Esophagus muscularis mucosa (tissue), 4 donors: ENCODE results near the gene TATDN2. TPM values are rescaled to one million over a fixed set of nuclear protein-coding genes. Genes with fewer than 3 reads are reported as not detected.

Source experiments
- DNase-seq: peaks from one replicate; pipeline ENCODE4 v3.0.0-alpha.2; 2017; ENCODE audit errors: extremely low spot score
- H3K27ac ChIP-seq, 4 donors: fragments of 200-600 bp; sonication (generic); replicated peaks in 1 of 4; 1 replicate in 3 of 4; 2 replicates in 1 of 4; pipeline ENCODE4 v1.5.1; 2016 to 2019; ENCODE audit warnings: mild to moderate bottlenecking in 1 of 4
- H3K27me3 ChIP-seq, 4 donors: fragments of 200-600 bp; sonication (generic); one replicate each; pipeline versions ENCODE4 v1.5.1 to v1.6.0; 2016 to 2019
- H3K36me3 ChIP-seq, 4 donors: fragments of 200-600 bp; sonication (generic); one replicate each; pipeline ENCODE4 v1.5.1; 2016 to 2019
- H3K4me1 ChIP-seq, 4 donors: fragments of 200-600 bp; sonication (generic); one replicate each; pipeline ENCODE4 v1.5.1; 2016 to 2019
- H3K4me3 ChIP-seq, 4 donors: fragments of 200-600 bp; sonication (generic); 1 replicate in 2 of 4; 2 replicates in 2 of 4; pipeline ENCODE4 v1.5.1; 2016 to 2019; ENCODE audit warnings: mild to moderate bottlenecking in 4 of 4, moderate library complexity in 1 of 4
- H3K9me3 ChIP-seq, 4 donors: fragments of 200-600 bp; sonication (generic); 1 replicate in 3 of 4; 2 replicates in 1 of 4; pipeline ENCODE4 v1.5.1; 2016 to 2019
- CTCF ChIP-seq, 3 experiments: fragments of 200-600 bp in 2 of 3; fragments of 450-650 bp in 1 of 3; sonication (generic) in 2 of 3; IDR thresholded peaks; one replicate each; pipeline ENCODE4 v1.5.1; 2017 to 2019; ENCODE audit warnings: antibody characterized with exemption in 3 of 3, mild to moderate bottlenecking in 2 of 3, moderate library complexity in 1 of 3
- EP300 ChIP-seq: sonication (generic); formaldehyde crosslinking; IDR thresholded peaks from one replicate; pipeline ENCODE4 v1.6.1; 2017; ENCODE audit warnings: antibody characterized with exemption
- POLR2A ChIP-seq: fragments of 450-650 bp; IDR thresholded peaks from one replicate; pipeline ENCODE4 v1.6.1; 2017; ENCODE audit warnings: antibody characterized with exemption, moderate library complexity, mild to moderate bottlenecking, low read depth
- POLR2AphosphoS5 ChIP-seq, 2 donors: sonication (generic); formaldehyde crosslinking; IDR thresholded peaks; one replicate each; pipeline ENCODE4 v1.6.1; 2017; ENCODE audit warnings: antibody characterized with exemption in 2 of 2
- WGBS: methylation state at CpG from one replicate; pipeline ENCODE4 v1.1.5; 2018; 5-methylcytosine and 5-hydroxymethylcytosine counted together
- intact Hi-C: fragments of 100-400 bp; cut with DNase I; formaldehyde crosslinking; loops from one replicate; pipeline ENCODE4 v1.15.1; 2023
- total RNA-seq, 4 donors: library from RNA; depleted of rRNA; stranded (reverse); fragments of >200 nt; gene quantifications; one replicate each; pipeline versions ENCODE4 v1.1.0 to v1.2.1, GENCODE V29; 2016

Gene TATDN2
- total RNA-seq, 4 donors from 2014 or later = 15.0 to 24.6 (median 16.7) TPM

- H3K4me3 ChIP-seq = no peak overlapping the region
- no peak for DNase-seq
- TF ChIP-seq CTCF (IDR thresholded peaks at IDR 0.05) (no peak), EP300 (no peak), POLR2A (no peak), POLR2AphosphoS5 (IDR thresholded peaks at IDR 0.05) (no peak)
- intact Hi-C loops = no loop called here
- peaks cover 42 to 79% (median 76%) of the 10 kb centered on the region in 4 donors for H3K36me3 ChIP-seq
- peaks cover 12 to 34% (median 26%) of the 10 kb centered on the region in 4 donors for H3K4me1 ChIP-seq
- no peaks in the 10 kb centered on the region for H3K9me3 ChIP-seq
- no peaks in the 10 kb centered on the region for H3K27me3 ChIP-seq
- 80% methylated on average over 4 of the region's 4 CpGs for WGBS
- H3K27ac ChIP-seq = no peak overlapping the region
Observed at GRCh38 chr3:10315771-10316344, 67.6 kb downstream of the TATDN2 start.

GRCh38 chr3:10317311-10317960 is 69.2 kb downstream of the TATDN2 start:
- Histone ChIP-seq H3K36me3 (peaks cover 31 to 63% (median 60%) of the 10 kb centered on the region in 4 donors), H3K27ac (no peak overlapping the region), H3K4me3 (no peak overlapping the region), H3K9me3 (no peaks in the 10 kb centered on the region), H3K27me3 (no peaks in the 10 kb centered on the region), H3K4me1 (peaks cover 15 to 42% (median 32%) of the 10 kb centered on the region in 4 donors)
- 93% methylated on average over 4 of the region's 4 CpGs for WGBS
- no peak for DNase-seq
- no peak for TF ChIP-seq EP300
- no peak for TF ChIP-seq POLR2A
- no peak for TF ChIP-seq POLR2AphosphoS5 (IDR thresholded peaks at IDR 0.05)
- no peak for TF ChIP-seq CTCF (IDR thresholded peaks at IDR 0.05)
- intact Hi-C loops = no loop called here

GRCh38 chr3:10317961-10318350 is 69.7 kb downstream of the TATDN2 start:
- 88% methylated on average over 3 of the region's 3 CpGs for WGBS
- peaks cover 25 to 58% (median 55%) of the 10 kb centered on the region in 4 donors for H3K36me3 ChIP-seq
- H3K4me3 ChIP-seq = no peak overlapping the region
- H3K27ac ChIP-seq = no peak overlapping the region
- no peak for TF ChIP-seq POLR2A
- TF ChIP-seq CTCF (IDR thresholded peaks at IDR 0.05) = no peak
- TF ChIP-seq EP300 = no peak
- no peak for TF ChIP-seq POLR2AphosphoS5 (IDR thresholded peaks at IDR 0.05)
- DNase-seq = no peak
- intact Hi-C loops = no loop called here
- no peaks in the 10 kb centered on the region for H3K9me3 ChIP-seq
- H3K27me3 ChIP-seq = no peaks in the 10 kb centered on the region
- H3K4me1 ChIP-seq = peaks cover 15 to 42% (median 32%) of the 10 kb centered on the region in 4 donors

GRCh38 chr3:10319251-10319650 is 71.0 kb downstream of the TATDN2 start:
- no peak for TF ChIP-seq EP300
- TF ChIP-seq CTCF (IDR thresholded peaks at IDR 0.05) = no peak
- TF ChIP-seq POLR2AphosphoS5 (IDR thresholded peaks at IDR 0.05) = no peak
- no peak for TF ChIP-seq POLR2A
- intact Hi-C loops = no loop called here
- Histone ChIP-seq H3K36me3 (peaks cover 23 to 45% (median 42%) of the 10 kb centered on the region in 4 donors), H3K4me3 (peak overlapping the region in 2 of 4 donors; percentile 26 to 95), H3K4me1 (peaks cover 15 to 42% (median 32%) of the 10 kb centered on the region in 4 donors), H3K27me3 (no peaks in the 10 kb centered on the region), H3K9me3 (no peaks in the 10 kb centered on the region), H3K27ac (no peak overlapping the region)
- no peak for DNase-seq
- 71% methylated on average over 6 of the region's 6 CpGs for WGBS
